ENCODE data around the gene CEBPB.

DNA sequence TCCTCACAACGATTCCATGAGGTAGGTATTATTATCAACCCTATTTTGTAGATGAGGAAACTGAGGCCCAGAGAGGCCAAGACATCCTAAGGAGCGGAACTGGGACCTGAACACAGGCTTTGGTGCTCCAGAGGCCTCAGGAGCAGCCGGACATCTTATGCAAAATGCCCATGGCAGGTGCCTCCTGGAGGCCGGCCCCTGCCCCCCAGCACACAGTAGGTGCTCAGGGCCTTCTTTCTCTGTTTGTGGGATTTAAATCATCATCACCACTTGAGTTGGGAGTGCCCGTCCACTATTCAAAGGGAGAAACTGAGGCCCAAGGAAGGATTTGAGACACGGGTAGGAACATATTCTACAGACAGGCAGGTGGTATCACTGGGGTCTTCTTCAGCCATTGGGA lies 41.2 kb downstream of the CEBPB start:
- TF ChIP-seq, protein P1, sequence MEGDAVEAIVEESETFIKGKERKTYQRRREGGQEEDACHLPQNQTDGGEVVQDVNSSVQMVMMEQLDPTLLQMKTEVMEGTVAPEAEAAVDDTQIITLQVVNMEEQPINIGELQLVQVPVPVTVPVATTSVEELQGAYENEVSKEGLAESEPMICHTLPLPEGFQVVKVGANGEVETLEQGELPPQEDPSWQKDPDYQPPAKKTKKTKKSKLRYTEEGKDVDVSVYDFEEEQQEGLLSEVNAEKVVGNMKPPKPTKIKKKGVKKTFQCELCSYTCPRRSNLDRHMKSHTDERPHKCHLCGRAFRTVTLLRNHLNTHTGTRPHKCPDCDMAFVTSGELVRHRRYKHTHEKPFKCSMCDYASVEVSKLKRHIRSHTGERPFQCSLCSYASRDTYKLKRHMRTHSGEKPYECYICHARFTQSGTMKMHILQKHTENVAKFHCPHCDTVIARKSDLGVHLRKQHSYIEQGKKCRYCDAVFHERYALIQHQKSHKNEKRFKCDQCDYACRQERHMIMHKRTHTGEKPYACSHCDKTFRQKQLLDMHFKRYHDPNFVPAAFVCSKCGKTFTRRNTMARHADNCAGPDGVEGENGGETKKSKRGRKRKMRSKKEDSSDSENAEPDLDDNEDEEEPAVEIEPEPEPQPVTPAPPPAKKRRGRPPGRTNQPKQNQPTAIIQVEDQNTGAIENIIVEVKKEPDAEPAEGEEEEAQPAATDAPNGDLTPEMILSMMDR (conservative IDR thresholded peaks at IDR 0.05 in 1 of 2, IDR thresholded peaks at IDR 0.05 in 1 of 2; ENCODE audit: low read depth in 1 of 2, low read length in 2 of 2): no peak
- no peak for TF ChIP-seq EZH2 (IDR thresholded peaks at IDR 0.05; ENCODE audit: low read length, missing control alignments)

Data from fibroblast of lung (primary cell).